Middle frontal gyrus (tissue), 1 donor: ENCODE measurements around the gene DIDO1.
"Not testable (repeated sequence)": the region's sequence is repeated elsewhere in the genome, so short reads cannot be mapped to it uniquely, and the experiment has no call there.

Source experiments
- DNase-seq: peaks from one replicate; pipeline ENCODE4 v3.0.0-alpha.2; 2015; ENCODE audit warnings: low spot score; ENCODE audit errors: extremely low spot score

DIDO1 gene

GRCh38 chr20:62962891-62963613 is 36.7 kb upstream of the DIDO1 start:
- no peak for DNase-seq

GRCh38 chr20:62962221-62962879 is 36.0 kb upstream of the DIDO1 start:
- no peak for DNase-seq

GRCh38 chr20:62961799-62962198 is 35.5 kb upstream of the DIDO1 start:
- no peak for DNase-seq

- no peak for DNase-seq
These were observed 35.0 kb upstream of the DIDO1 start for GRCh38 chr20:62961310-62961783.

DNA sequence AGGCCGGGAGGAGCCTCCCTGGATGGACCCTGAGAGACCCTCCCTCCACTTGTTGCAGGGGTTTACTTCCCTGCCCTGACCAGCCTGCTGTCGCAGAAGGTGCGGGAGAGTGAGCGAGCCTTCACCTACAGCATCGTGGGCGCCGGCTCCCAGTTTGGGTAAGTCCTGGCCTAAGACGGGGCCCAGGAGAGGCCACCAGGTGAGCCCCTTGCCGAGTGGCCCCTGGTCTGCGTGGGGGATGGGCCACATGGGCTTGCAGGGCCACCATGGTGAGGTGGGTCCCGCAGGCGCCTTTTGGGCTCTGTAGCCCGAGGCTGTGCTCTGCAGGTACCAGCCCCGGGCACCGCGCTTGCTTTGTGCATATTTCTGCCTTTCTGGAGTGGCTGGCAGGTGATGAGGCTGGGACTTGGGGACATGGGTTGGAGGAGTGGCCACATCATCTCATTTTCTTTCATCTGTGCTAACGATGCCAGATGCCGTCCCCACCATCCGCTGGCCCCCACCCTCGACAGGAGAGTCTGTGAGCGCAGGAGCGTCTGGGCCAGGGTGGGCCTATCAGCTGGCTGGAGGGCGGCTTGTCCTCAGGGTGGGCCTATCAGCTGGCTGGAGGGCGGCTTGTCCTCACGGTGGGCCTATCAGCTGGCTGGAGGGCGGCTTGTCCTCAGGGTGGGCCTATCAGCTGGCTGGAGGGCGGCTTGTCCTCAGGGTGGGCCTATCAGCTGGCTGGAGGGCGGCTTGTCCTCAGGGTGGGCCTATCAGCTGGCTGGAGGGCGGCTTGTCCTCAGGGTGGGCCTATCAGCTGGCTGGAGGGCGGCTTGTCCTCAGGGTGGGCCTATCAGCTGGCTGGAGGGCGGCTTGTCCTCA is 34.4 kb upstream of the DIDO1 start:
- not testable (repeated sequence) for DNase-seq

DNA sequence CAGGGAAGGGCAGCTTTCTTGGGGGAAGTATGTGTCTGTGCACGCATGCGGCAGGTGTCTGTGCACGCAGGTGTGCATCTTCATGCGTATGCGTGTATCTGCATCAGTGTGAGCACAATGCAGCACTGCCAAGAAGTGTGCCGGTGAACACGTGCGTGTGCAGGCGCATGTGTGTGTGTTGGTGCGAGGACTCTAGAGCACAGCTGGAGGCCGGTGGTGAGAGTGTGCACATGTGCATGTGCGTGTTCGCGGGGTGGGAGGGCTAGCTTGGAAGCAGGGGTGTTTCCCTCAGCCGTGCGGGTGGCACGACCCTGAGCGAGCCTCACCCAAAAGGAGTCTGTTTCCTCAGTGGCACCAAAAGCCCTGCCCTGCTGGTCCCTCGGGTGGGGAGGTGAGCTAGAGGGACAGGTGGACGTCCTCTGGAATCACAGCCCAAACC is 33.7 kb upstream of the DIDO1 start:
- no peak for DNase-seq

DNA sequence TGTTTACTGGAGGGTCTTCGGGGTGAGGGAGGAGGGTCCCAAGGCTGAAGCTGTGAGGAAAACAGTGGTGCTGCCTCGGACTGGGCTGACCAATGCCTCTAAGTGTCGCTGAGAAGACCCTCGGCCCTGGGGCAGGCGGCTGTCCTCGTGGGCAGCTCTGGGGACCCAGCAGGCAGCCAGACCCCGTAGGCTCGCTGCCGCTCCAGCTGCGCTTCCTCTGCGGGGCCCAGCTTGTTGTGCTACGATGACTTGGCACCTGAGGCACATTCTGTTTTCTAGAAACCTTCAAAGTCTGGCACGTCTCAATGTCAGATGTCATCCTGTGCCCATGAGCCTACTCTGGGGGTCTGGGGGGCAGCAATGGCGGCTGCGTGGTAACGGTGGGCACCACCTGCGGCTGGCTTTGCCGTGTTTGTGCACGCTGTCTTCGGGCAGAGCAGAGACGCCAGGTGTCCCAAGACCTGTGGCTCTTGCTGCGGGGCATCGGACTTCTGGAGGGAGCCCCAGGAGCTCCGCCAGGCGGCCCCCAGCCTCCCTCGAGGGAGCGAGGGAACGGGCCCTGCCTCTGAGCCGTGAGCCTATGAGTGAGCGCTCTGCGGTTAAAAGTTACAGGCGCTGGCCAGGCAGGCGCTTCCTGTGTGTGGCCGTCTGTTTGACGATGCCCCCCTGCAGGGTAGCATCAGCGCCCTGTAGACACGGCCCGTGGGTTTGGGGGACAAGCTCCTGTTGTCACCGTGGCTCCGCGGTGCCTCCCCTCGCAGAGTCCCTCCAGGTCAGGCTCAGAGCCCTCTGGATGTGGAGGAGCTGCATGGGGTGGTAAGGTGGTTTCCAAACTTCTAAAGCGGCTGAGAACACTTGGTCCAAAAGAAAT is 33.0 kb upstream of the DIDO1 start:
- no peak for DNase-seq

DNA sequence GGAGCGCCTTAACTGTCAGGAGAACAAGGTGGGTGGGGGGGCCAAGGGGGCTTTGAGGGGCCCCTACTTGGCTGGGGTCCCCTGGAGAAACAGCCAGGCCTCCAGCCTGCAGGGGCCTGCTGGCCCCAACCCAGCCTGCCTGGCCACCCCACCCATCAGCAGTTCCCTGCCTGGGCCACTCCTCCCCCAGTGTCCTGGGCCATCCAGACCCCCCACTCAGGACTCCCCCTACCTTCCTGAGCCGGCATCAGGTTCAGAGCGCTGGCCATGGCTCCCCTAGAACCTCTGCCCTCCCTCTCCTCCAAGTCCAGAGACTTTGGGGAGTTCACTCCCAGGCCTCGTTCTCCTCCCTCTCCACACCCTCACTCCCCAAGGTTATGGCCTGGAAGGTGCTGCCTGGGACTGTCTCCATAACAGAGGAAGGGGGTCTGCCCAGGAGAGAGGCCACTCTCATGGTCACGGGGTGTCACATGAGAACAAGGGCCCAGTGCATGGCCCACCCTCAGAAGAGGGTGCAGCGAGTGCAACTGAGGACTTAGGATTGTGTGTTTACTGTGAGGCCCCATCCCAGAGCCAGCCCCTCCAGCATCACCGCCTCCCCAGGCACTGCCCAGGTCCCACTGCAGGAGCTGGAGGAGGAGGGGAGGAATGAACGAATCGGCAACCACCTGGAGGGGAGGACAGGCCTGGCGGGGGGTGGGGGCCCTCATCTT is 32.2 kb upstream of the DIDO1 start:
- no peak for DNase-seq

- no peak for DNase-seq
These were observed 31.1 kb upstream of the DIDO1 start for GRCh38 chr20:62957136-62958117.

DNA sequence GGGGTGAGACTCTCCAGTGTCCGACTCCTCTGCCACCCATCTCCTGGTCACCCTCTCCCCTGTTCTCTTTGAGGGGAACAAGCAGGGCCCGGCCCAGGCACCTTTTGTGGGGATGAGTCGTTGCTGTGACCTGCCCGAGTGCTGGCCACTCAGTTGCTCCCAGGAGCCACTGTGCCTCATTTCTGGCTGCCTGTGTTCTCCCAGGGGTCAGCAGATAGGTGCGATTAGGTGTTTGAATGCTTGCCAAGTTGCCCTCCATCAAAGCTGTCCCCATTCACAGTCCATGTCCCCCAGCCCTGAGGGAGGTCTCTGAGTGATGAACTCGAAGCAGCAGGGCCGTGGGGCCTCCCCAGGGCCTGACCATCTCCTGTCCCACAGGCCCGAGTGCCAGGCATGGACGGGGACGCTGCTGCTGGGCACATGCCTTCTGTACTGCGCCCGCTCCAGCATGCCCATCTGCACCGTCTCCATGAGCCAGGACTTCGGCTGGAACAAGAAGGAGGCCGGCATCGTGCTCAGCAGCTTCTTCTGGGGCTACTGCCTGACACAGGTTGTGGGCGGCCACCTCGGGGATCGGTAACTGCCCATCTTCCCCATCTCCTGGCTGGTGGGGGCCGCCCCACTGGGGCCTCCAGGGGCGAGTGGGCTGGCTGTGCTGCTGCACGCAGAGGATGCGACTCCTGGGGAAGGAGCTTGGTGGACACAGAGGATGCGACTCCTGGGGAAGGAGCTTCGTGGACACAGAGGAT is 30.3 kb upstream of the DIDO1 start:
- DNase-seq = no peak

DNA sequence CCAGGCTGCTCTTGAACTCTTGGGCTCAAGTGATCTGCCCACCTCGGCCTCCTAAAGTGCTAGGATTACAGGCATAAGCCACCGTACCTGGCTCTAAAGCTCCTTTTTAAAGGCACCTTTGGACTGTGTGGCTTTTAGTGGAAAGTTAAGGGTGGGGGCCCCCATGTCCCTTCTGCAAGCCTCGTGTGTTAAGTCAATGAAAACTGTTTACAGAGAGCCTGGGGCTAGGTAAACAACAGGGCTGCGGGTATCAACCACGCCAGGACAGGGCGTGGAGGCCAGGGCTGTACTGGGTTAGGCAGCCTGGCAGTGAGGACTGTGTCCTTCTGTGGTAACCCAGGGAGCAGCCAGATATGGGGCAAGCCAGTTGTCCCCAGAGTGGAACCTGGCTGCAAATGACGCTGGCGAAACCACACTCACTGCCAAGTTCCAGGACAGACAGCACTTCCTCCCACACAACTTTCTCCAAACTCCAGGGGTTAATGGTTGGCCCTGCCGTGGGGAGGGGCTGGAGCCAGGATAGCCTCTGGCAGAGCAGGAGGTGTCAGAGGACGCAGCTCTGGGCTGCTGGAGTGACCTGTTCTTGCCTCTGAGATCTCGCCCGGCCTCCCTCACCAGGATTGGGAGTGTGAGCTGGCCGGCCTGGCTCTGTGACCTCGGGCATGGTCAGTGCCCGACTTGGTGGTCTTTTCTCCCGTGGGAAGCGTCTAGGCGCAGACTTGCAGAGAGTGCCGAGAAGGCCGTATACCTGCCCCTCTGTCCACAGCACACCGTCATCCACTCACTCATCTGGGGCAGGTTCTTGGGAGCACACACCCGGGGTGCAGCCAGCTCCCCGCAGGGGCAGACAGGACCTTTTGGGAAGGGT is 29.4 kb upstream of the DIDO1 start:
- no peak for DNase-seq

GRCh38 chr20:62953839-62954703 is 27.8 kb upstream of the DIDO1 start:
- no peak for DNase-seq

GRCh38 chr20:62952968-62953838 is 26.9 kb upstream of the DIDO1 start:
- DNase-seq = no peak

DNA sequence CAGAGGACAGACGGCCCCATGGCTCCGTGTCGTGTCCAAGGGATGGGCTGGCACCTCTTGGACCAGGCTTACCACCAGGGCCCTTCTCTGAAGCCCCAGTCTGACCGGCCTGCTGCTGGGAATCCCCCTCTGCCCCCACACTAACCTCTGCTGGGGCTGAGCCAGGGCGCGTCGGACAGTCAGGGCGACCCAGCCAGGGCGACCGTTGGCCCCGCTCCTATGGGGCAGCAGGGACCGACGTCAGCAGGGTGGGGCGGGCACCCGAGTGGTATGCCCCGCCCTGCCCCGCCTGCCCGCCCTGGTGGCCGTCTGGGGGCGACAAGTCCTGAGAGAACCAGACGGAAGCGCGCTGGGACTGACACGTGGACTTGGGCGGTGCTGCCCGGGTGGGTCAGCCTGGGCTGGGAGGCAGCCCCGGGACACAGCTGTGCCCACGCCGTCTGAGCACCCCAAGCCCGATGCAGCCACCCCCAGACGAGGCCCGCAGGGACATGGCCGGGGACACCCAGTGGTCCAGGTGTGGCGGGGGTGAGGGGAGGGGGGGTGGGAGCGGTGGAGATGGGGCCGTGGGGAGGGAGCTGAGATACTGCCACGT is 26.2 kb upstream of the DIDO1 start, which contains the start of gene SLC17A9:
TSS of gene SLC17A9 (plus strand) at position 337 of the 595 bp plus-strand sequence. CDS start at position 459, 122 bp downstream.
- no peak for DNase-seq

DNA sequence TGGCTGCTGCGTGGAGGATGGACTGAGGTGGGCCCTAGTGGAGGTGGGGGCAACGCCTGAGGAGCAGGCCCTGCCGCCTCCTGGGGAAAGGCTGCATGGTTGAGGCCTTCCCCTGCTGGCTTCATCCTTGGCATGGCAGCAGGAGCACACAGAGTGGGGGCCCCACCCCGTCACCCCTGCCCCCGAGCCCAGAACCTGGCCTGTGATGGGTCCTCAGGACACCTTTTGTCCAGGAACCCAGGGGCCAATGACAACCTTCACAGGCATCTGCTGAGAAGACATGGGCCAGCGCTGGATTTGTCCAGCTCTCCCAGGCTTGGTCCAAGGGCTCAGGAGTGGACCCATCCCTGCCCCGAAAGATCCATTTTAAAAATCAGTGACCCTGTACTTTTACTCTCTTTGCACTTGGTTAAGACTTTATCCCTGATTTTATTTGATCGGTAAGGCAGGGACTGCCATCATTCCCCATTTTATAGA is 25.6 kb upstream of the DIDO1 start:
- DNase-seq = no peak
